ENCODE measurements around the gene BSG.

GRCh38 chr19:602391-603301 lies 30.2 kb downstream of the BSG start:
- TF ChIP-seq POLR2A (IDR thresholded peaks at IDR 0.05; ENCODE audit: low read depth, low read length) = no peak
- TF ChIP-seq TAF1 (IDR thresholded peaks at IDR 0.05; ENCODE audit: borderline replicate concordance, low read depth, low read length) = no peak
- TF ChIP-seq POLR2AphosphoS5 (IDR thresholded peaks at IDR 0.05; ENCODE audit: low read depth, low read length) = no peak
